SK-N-SH (cell line): ENCODE measurements around the gene ZMPSTE24. TPM values are rescaled to one million over a fixed set of nuclear protein-coding genes. Genes with fewer than 3 reads are reported as not detected.

Experiments used
- CTCF ChIA-PET: fragments of 300-600, 350-600 bp; formaldehyde crosslinking; extraction: SDS; loops from one replicate; lab custom pipeline; 2021; lab: Yijun Ruan, JAX
- POLR2A ChIA-PET: fragments of 350-600 bp; sonication (Branson Sonifier 250); formaldehyde crosslinking; extraction: SDS; loops from one replicate; lab custom pipeline; 2020; ENCODE audit warnings: antibody characterized with exemption, inconsistent platforms; lab: Yijun Ruan, JAX
- DNase-seq: peaks from one replicate; pipeline ENCODE4 v3.0.0; 2012
- H2AFZ ChIP-seq: fragments of 200-600 bp; sonication (generic); 2 replicates; pipeline ENCODE4 v1.8.1; 2016; ENCODE audit warnings: antibody characterized with exemption, mild to moderate bottlenecking, low read depth
- H3F3A ChIP-seq: fragments of 200-600 bp; sonication (generic); replicated peaks from 2 replicates; pipeline ENCODE3; 2016; ENCODE audit warnings: antibody characterized with exemption, mild to moderate bottlenecking; ENCODE audit not compliant: insufficient read depth
- H3K27ac ChIP-seq, 2 experiments: fragments of 200-500 bp in 1 of 2; fragments of 200-600 bp in 1 of 2; sonication (Bioruptor generic) in 1 of 2; sonication (generic), shearing (Covaris generic) in 1 of 2; 2 replicates each; pipeline versions ENCODE4 v1.5.1 to v1.6.1; 2014 to 2016; ENCODE audit warnings: low read depth in 2 of 2, inconsistent platforms in 1 of 2, low read length in 1 of 2, mild to moderate bottlenecking in 1 of 2, mixed read lengths in 1 of 2
- H3K27me3 ChIP-seq: fragments of 200-600 bp; sonication (generic), shearing (Covaris generic); 2 replicates; pipeline ENCODE4 v1.6.1; 2016; ENCODE audit warnings: mixed run types; ENCODE audit not compliant: insufficient read depth
- H3K36me3 ChIP-seq, 2 experiments: fragments of 200-500 bp in 1 of 2; fragments of 200-600 bp in 1 of 2; sonication (Bioruptor generic) in 1 of 2; sonication (generic) in 1 of 2; replicated peaks in 1 of 2; 2 replicates each; pipeline versions ENCODE3 to v1.5.1; 2014 to 2016; ENCODE audit warnings: low read length in 1 of 2, mild to moderate bottlenecking in 1 of 2; ENCODE audit not compliant: insufficient read depth in 2 of 2, control insufficient read depth in 1 of 2
- H3K4me1 ChIP-seq, 2 experiments: fragments of 200-500 bp in 1 of 2; fragments of 200-600 bp in 1 of 2; sonication (Bioruptor generic) in 1 of 2; sonication (generic), shearing (Covaris generic) in 1 of 2; 2 replicates each; pipeline versions ENCODE4 v1.5.1 to v1.6.1; 2014 to 2016; ENCODE audit warnings: low read depth in 1 of 2, low read length in 1 of 2, mixed run types in 1 of 2; ENCODE audit not compliant: insufficient read depth in 2 of 2, control insufficient read depth in 1 of 2
- H3K4me2 ChIP-seq: fragments of 200-600 bp; sonication (generic), shearing (Covaris generic); 2 replicates; pipeline ENCODE4 v1.6.1; 2017; ENCODE audit warnings: mixed run types
- H3K4me3 ChIP-seq, 2 experiments: fragments of 200-500 bp in 1 of 2; fragments of 200-600 bp in 1 of 2; sonication (Bioruptor generic) in 1 of 2; sonication (generic), shearing (Covaris generic) in 1 of 2; 2 replicates each; pipeline versions ENCODE4 v1.5.1 to v1.8.1; 2014 to 2016; ENCODE audit warnings: low read depth in 2 of 2, inconsistent platforms in 1 of 2, low read length in 1 of 2, mild to moderate bottlenecking in 1 of 2, mixed read lengths in 1 of 2, moderate library complexity in 1 of 2
- H3K79me2 ChIP-seq: fragments of 200-600 bp; sonication (generic); 2 replicates; pipeline ENCODE4 v1.8.1; 2017; ENCODE audit warnings: mild to moderate bottlenecking; ENCODE audit not compliant: insufficient read depth
- H3K9ac ChIP-seq: fragments of 200-600 bp; sonication (generic); 2 replicates; pipeline ENCODE4 v1.6.1; 2017; ENCODE audit warnings: mixed run types
- H3K9me2 ChIP-seq: fragments of 200-600 bp; sonication (generic); 2 replicates; pipeline ENCODE4 v1.6.1; 2017; ENCODE audit warnings: mixed run types
- H3K9me3 ChIP-seq: fragments of 200-600 bp; sonication (generic); 2 replicates; pipeline ENCODE4 v1.6.1; 2017; ENCODE audit warnings: mixed run types, mild to moderate bottlenecking, moderate library complexity
- H4K20me1 ChIP-seq: fragments of 200-600 bp; sonication (generic); 2 replicates; pipeline ENCODE4 v1.6.1; 2017; ENCODE audit warnings: mild to moderate bottlenecking, mixed run types; ENCODE audit not compliant: insufficient read depth
- CHD2 ChIP-seq: fragments of 150-350 bp; IDR thresholded peaks from 2 replicates; pipeline ENCODE4 v1.6.1; 2018; ENCODE audit warnings: low read length; ENCODE audit not compliant: partially characterized antibody
- CTCF ChIP-seq: fragments of 200-600 bp; sonication (generic); IDR thresholded peaks from 2 replicates; pipeline ENCODE4 v1.6.1; 2017; ENCODE audit warnings: antibody characterized with exemption, mild to moderate bottlenecking, moderate library complexity
- ELF1 ChIP-seq: IDR thresholded peaks from 2 replicates; pipeline ENCODE4 v1.4.0; 2012
- GABPA ChIP-seq: IDR thresholded peaks from 2 replicates; pipeline ENCODE4 v1.4.0; 2012; ENCODE audit warnings: low read depth, mild to moderate bottlenecking
- GATA2 ChIP-seq: sonication (generic); formaldehyde crosslinking; IDR thresholded peaks from 2 replicates; pipeline ENCODE4 v1.5.0; 2020; ENCODE audit warnings: mild to moderate bottlenecking, missing genetic modification reagents
- IRF3 ChIP-seq: fragments of 150-350 bp; IDR thresholded peaks from 2 replicates; pipeline ENCODE4 v1.6.1; 2016; ENCODE audit warnings: mild to moderate bottlenecking, low read depth, low read length
- MXI1 ChIP-seq: IDR thresholded peaks from 2 replicates; pipeline ENCODE4 v1.6.1; 2012; ENCODE audit warnings: mild to moderate bottlenecking, low read depth, low read length, improper control_type of control experiment
- NRF1 ChIP-seq: IDR thresholded peaks from 2 replicates; pipeline ENCODE4 v1.6.1; 2012; ENCODE audit warnings: low read depth, mild to moderate bottlenecking, low read length
- RAD21 ChIP-seq: IDR thresholded peaks from 2 replicates; pipeline ENCODE4 v1.6.1; 2012; ENCODE audit warnings: mild to moderate bottlenecking, low read length
- TCF12 ChIP-seq: IDR thresholded peaks from 2 replicates; pipeline ENCODE4 v1.4.0; 2012
- TEAD4 ChIP-seq: IDR thresholded peaks from 2 replicates; pipeline ENCODE4 v1.4.0; 2012; ENCODE audit warnings: mild to moderate bottlenecking, borderline replicate concordance; ENCODE audit not compliant: insufficient read depth
- USF1 ChIP-seq: IDR thresholded peaks from 2 replicates; pipeline ENCODE4 v1.4.0; 2012; ENCODE audit warnings: low read depth, borderline replicate concordance
- USF2 ChIP-seq: fragments of 150-350 bp; IDR thresholded peaks from 2 replicates; pipeline ENCODE4 v1.6.1; 2017; ENCODE audit warnings: antibody characterized with exemption, low read length, low read depth, borderline replicate concordance
- YY1 ChIP-seq: IDR thresholded peaks from 2 replicates; pipeline ENCODE4 v1.4.0; 2012; ENCODE audit warnings: low read depth, mild to moderate bottlenecking
- WGBS: methylation state at CpG from one replicate; pipeline ENCODE4 v1.1.6; 2017; ENCODE audit warnings: low lambda C conversion rate; 5-methylcytosine and 5-hydroxymethylcytosine counted together
- polyA plus RNA-seq, 3 experiments: library from polyadenylated mRNA; depleted of rRNA; stranded (reverse); fragments of >200 nt; gene quantifications; 2 replicates each; pipeline ENCODE4 v1.2.3, GENCODE V29; 2012
- TF ChIP-seq, protein P1 (sequence below): IDR thresholded peaks from 2 replicates; pipeline ENCODE4 v1.6.1; 2012; ENCODE audit warnings: mild to moderate bottlenecking, low read depth, low read length, moderate library complexity

Gene ZMPSTE24
- polyA plus RNA-seq, 1 of the 3 experiments (the other 2 are of a cell fraction) = 13.7 TPM

- Histone ChIP-seq H3K27me3 (no peaks in the 10 kb centered on the region), H3F3A (no peaks in the 10 kb centered on the region), H3K4me3 (no peak overlapping the region), H2AFZ (no peak overlapping the region), H3K4me1 (no peaks in the 10 kb centered on the region), H3K4me2 (no peak overlapping the region), H3K27ac (no peak overlapping the region), H3K79me2 (no peaks in the 10 kb centered on the region), H3K36me3 (no peaks in the 10 kb centered on the region), H3K9me2 (no peaks in the 10 kb centered on the region), H3K9ac (no peak overlapping the region), H3K9me3 (no peaks in the 10 kb centered on the region), H4K20me1 (no peaks in the 10 kb centered on the region)
- ChIA-PET CTCF (interaction anchor here (0.6 to 11.8 kb wide), 5 partner anchors 9 to 189 kb away, joined by 3 to 280 read pairs (median 4); no protein-coding TSS in a partner anchor), POLR2A (no interaction called here)
- 59% methylated on average over 1 of the region's 1 CpG for WGBS
- DNase-seq = no peak
- TF ChIP-seq, protein P1, sequence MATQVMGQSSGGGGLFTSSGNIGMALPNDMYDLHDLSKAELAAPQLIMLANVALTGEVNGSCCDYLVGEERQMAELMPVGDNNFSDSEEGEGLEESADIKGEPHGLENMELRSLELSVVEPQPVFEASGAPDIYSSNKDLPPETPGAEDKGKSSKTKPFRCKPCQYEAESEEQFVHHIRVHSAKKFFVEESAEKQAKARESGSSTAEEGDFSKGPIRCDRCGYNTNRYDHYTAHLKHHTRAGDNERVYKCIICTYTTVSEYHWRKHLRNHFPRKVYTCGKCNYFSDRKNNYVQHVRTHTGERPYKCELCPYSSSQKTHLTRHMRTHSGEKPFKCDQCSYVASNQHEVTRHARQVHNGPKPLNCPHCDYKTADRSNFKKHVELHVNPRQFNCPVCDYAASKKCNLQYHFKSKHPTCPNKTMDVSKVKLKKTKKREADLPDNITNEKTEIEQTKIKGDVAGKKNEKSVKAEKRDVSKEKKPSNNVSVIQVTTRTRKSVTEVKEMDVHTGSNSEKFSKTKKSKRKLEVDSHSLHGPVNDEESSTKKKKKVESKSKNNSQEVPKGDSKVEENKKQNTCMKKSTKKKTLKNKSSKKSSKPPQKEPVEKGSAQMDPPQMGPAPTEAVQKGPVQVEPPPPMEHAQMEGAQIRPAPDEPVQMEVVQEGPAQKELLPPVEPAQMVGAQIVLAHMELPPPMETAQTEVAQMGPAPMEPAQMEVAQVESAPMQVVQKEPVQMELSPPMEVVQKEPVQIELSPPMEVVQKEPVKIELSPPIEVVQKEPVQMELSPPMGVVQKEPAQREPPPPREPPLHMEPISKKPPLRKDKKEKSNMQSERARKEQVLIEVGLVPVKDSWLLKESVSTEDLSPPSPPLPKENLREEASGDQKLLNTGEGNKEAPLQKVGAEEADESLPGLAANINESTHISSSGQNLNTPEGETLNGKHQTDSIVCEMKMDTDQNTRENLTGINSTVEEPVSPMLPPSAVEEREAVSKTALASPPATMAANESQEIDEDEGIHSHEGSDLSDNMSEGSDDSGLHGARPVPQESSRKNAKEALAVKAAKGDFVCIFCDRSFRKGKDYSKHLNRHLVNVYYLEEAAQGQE = no peak
- TF ChIP-seq CHD2 = no peak
- no peak for TF ChIP-seq GABPA
- no peak for TF ChIP-seq TEAD4
- no peak for TF ChIP-seq CTCF
- no peak for TF ChIP-seq ELF1
- no peak for TF ChIP-seq IRF3
Measured at GRCh38 chr1:40332695-40333094, 74.7 kb downstream of the ZMPSTE24 start.

- WGBS = 82% methylated on average over 8 of the region's 8 CpGs
- Histone ChIP-seq H2AFZ (no peak overlapping the region), H4K20me1 (no peaks in the 10 kb centered on the region), H3K4me2 (no peak overlapping the region), H3K4me3 (no peak overlapping the region), H3K36me3 (no peaks in the 10 kb centered on the region), H3K9me2 (no peaks in the 10 kb centered on the region), H3K9ac (no peak overlapping the region), H3F3A (no peaks in the 10 kb centered on the region), H3K27ac (no peak overlapping the region), H3K79me2 (no peaks in the 10 kb centered on the region), H3K27me3 (no peaks in the 10 kb centered on the region; the same call in 1 of the 2 replicates), H3K9me3 (no peaks in the 10 kb centered on the region), H3K4me1 (no peaks in the 10 kb centered on the region; a peak in 1 of 4 replicates)
- ChIA-PET CTCF (interaction anchor here (0.6 to 11.8 kb wide), 24 partner anchors 13 to 1301 kb away, joined by 3 to 280 read pairs (median 9); partner anchors contain the start of genes COL9A2, RLF and SMAP2), POLR2A (interaction anchor here (1.3 kb wide), 1 partner anchor 194 kb away, joined by 3 read pairs; no protein-coding TSS in a partner anchor)
- DNase-seq = no peak
- TF ChIP-seq MXI1 (no peak), YY1 (no peak), NRF1 (no peak), RAD21 (no peak), TCF12 (no peak), USF1 (no peak), GATA2 (CRISPR knock-in tag) (no peak), GABPA (no peak), USF2 (no peak)
Measured at GRCh38 chr1:40337443-40337842, 79.4 kb downstream of the ZMPSTE24 start.
